ENCODE data around the gene SPACDR. TPM values are rescaled to one million over a fixed set of nuclear protein-coding genes. Genes with fewer than 3 reads are reported as not detected.

Gene SPACDR
- total RNA-seq, 1 donor from 2014 or later: 2.9 TPM

GRCh38 chr7:100437150-100438100 lies 26.6 kb downstream of the SPACDR start:
- intact Hi-C loops (cut with micrococcal nuclease): loop anchor here (2.0 kb wide), 1 partner anchor 647 kb away; the partner anchor contains the start of gene TRIM56

- intact Hi-C loops (cut with micrococcal nuclease): loop anchor here (1.0 to 2.0 kb wide), 9 partner anchors 7 to 649 kb away; partner anchors contain the start of genes CNPY4, FBXO24, LRCH4 and MOSPD3
Observed at GRCh38 chr7:100435401-100436304, 28.4 kb downstream of the SPACDR start.

DNA sequence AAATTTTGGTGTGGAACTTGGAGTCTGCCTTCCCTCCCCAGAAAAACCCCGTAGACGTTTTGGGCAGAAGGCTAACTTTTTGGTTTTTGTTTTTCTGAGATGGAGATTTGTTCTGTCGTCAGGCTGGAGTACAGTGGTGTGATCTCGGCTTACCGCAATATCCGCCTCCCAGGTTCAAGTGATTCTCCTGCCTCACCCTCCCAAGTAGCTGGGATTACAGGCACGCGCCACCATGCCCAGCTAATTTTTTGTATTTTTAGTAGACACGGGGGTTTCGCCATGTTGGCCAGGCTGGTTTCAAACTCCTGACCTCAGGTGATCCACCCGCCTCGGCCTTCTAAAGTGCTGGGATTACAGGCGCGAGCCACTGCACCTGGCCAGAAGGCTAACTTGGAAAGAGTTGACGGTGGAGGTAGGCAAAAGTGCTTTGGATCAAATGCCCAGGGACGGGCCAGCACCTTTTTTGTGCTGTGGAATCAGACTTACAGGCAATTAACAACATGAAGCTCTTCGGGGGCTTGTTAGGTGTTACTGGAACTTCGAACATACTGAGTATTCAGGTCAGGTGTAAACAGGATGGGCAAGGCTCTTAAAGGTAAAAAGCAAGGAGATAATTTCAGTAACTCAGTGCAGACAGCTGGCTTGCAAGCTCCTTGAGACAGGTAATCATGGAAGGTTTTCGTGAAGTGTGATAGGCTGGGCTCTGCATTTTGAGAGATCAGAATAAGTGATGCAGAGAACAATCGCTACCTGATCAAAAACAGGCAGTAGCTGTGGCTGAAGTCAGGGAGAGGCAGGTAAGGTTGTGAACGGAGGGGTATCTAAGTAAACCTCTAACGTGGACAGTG lies 29.5 kb downstream of the SPACDR start:
- intact Hi-C loops (cut with micrococcal nuclease): no loop called here

- intact Hi-C loops (cut with micrococcal nuclease): no loop called here
Observed at GRCh38 chr7:100433592-100434296, 30.3 kb downstream of the SPACDR start.

- intact Hi-C loops (cut with micrococcal nuclease): no loop called here
Observed at GRCh38 chr7:100433276-100433591, 30.8 kb downstream of the SPACDR start.

DNA sequence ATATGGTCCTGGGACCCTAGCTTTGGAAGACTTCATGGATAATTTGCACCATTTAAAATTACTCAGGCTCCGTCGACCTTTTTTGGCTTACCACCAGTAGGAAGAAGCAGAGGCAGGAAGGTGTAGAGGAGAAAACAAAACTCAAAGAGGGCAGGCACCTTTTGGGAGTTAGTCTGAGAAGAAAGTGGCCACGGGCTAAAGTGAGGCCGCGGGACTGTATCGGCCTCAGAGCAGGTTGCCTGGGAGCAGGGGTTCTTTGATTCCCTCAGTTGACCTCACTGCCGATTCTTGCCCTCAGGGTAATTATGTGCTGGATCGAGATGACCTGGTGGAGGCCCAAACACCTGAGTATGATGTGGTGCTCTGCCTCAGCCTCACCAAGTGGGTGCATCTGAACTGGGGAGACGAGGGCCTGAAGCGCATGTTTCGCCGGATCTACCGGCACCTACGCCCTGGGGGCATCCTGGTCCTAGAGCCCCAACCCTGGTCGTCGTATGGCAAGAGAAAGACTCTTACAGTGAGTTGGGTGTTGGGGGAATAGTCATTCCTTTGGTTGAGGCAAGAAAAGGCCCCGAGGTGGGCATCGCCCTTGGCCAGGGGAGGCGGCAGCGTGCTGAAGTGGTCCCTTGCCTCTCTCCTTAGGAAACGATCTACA lies 31.3 kb downstream of the SPACDR start:
- intact Hi-C loops (cut with micrococcal nuclease): no loop called here

GRCh38 chr7:100432053-100432452 lies 32.0 kb downstream of the SPACDR start:
- intact Hi-C loops (cut with micrococcal nuclease): no loop called here

DNA sequence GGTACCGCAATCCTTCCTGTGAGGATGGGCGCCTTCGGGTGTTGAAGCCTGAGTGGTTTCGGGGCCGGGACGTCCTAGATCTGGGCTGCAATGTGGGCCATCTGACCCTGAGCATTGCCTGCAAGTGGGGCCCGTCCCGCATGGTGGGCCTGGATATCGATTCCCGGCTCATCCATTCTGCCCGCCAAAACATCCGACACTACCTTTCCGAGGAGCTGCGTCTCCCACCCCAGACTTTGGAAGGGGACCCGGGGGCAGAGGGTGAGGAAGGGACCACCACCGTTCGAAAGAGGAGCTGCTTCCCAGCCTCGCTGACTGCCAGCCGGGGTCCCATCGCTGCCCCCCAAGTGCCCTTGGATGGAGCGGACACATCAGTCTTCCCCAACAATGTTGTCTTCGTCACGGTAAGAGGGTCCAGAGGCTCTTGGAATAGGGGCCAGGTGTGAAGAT lies 32.7 kb downstream of the SPACDR start:
- intact Hi-C loops (cut with micrococcal nuclease): no loop called here

- intact Hi-C loops (cut with micrococcal nuclease): no loop called here
Observed at GRCh38 chr7:100430493-100431285, 33.4 kb downstream of the SPACDR start.

- intact Hi-C loops (cut with micrococcal nuclease): loop anchor here (1.0 to 2.0 kb wide), 15 partner anchors 20 to 871 kb away; partner anchors contain the start of genes AGFG2, AP4M1, FBXO24 and GNB2
Observed at GRCh38 chr7:100429637-100430492, 34.2 kb downstream of the SPACDR start, which contains the start of gene MEPCE. Gene MEPCE (plus strand): TSS chr7:100429831. CDS start chr7:100430019, 188 bp downstream.

GRCh38 chr7:100428967-100429636 lies 35.0 kb downstream of the SPACDR start:
- intact Hi-C loops (cut with micrococcal nuclease): loop anchor here (1.0 to 2.0 kb wide), 25 partner anchors 7 to 1021 kb away; partner anchors contain the start of genes AGFG2, AP4M1, BUD31 and FBXO24

DNA sequence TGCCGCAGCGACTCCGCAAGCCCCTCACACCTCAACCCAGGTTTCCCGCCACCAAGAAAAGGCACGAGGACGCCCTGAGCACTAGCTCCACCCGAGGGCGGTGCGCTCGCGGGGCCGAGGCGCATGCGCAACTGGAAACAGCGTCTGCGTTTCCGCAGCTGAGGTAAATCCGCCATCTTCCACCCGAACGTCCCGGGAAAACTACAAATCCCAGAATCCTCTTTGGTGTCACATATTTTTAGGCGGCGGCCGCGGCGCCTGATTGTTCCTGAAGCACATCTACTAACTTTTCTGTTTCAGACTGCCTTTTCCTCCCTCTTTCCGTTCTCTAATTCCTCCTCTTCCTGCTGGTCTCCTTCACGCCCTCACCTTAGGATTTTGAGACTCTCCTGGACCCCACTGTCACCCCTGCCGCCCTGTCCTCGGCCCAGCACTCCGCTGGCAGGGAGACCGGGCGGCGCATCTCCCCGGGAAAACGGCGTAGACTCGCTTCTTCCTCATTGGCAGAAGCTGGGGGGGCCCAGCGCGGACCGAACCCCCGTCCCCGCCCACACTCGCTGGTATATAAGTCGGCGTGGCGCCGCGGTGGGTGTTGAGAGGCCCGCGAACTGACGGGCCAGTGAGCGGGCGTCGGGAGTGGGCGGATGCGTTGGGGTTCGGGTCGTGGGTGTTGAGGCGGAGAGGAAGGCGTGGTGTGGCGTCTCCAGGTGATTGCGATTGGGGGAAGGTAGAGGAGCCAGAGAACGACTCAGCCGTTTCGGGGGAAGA lies 35.7 kb downstream of the SPACDR start, which contains the start of gene ZCWPW1:
ZCWPW1 (minus strand) TSS at position 505 of the 768 bp plus-strand sequence. CDS start 8,054 bp downstream, outside the sequence.
- intact Hi-C loops (cut with micrococcal nuclease): loop anchor here (1.0 to 2.0 kb wide), 14 partner anchors 8 to 1020 kb away; partner anchors contain the start of genes BUD31, LAMTOR4, MBLAC1 and PDAP1

- intact Hi-C loops (cut with micrococcal nuclease): loop anchor here (1.0 to 2.0 kb wide), 14 partner anchors 9 to 1019 kb away; partner anchors contain the start of genes BUD31, LAMTOR4, MBLAC1 and PDAP1
Observed at GRCh38 chr7:100427762-100428198, 36.3 kb downstream of the SPACDR start.

- intact Hi-C loops (cut with micrococcal nuclease): no loop called here
Observed at GRCh38 chr7:100426516-100426915, 37.5 kb downstream of the SPACDR start.

- intact Hi-C loops (cut with micrococcal nuclease): no loop called here
Observed at GRCh38 chr7:100425347-100425746, 38.7 kb downstream of the SPACDR start.

DNA sequence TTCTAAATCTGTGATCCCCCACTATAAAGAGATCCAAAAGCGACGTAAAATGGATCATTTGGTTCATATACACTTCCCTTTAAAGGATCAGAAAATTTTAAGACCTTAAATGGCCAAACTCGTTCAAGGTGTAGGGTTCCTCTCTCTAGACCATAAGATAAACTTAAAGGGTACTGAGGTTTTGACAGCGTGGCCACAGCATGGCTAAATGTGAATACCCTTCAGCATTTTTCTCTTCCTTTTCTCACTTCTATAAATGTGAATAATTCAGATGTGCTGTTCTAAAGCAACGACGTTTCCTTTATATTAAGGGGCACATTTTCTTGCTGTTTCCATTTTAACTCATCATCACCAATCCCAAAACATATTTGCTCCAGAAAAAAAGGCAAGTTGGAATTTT lies 40.7 kb downstream of the SPACDR start:
- intact Hi-C loops (cut with micrococcal nuclease): no loop called here

Data from T-helper 1 cell treated with Interleukin-12 subunit alpha and Interleukin-12 subunit beta and Interleukin-4 antibody, amounts not matched to agents 30 ng/mL and 1 ng/mL, for 36 hours (primary cell).